Renal cortex interstitium (tissue), 11 donors: Measurements from ENCODE around the gene PARD3. TPM values are rescaled to one million over a fixed set of nuclear protein-coding genes. Genes with fewer than 3 reads are reported as not detected.

Experiments used
- DNase-seq, 11 donors: peaks; one replicate each; pipeline ENCODE4 v3.0.0-alpha.2; 2013; ENCODE audit warnings: low read depth in 9 of 11, low spot score in 4 of 11; ENCODE audit errors: extremely low read depth in 1 of 11
- polyA plus RNA-seq, 3 donors: library from polyadenylated mRNA; unstranded; fragments of 120-200 nt; gene quantifications; one replicate each; pipeline ENCODE4 v1.2.1, GENCODE V29; 2013; ENCODE audit not compliant: insufficient read length in 3 of 3

PARD3 gene
- polyA plus RNA-seq, 3 donors = 68.5 to 88.7 (median 71.1) TPM

DNA sequence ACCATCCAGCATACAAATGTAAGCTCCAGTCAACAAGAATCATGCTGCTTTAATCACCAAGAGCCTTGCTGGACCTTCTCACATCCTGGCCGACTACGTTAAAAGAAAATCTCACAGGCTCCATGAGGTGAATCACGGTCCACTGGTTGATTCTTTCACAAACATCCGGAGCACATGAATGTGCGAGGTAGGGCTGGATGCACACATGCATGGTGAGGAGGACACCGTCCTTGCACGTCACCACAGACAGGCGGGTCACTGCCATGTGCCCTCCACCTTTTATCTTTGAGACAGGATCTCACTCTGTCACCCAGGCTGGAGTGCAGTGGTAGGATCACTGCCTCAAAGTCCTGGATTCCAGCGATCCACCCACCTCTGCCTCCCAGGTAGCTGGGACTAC lies 265.1 kb downstream of the PARD3 start:
- DNase-seq = no peak

DNA sequence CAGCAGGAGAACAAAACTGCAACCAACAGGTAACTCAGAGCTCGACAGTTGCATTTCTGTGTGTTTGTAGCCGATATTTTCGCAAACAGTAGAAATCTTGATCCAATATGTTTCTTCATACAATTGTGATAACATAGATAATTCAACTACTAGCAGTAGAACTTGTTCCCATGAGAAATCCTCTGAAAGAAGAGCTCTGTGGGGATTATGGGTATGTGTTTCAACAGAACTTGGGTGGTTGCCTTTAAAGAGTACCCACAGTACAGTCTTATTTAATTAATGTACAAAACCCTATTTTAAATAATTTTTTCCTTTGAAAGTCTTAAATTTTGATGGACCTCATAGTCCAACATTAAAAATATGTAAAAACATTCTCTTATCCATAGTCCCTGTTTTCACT lies 266.1 kb downstream of the PARD3 start:
- no peak for DNase-seq

DNA sequence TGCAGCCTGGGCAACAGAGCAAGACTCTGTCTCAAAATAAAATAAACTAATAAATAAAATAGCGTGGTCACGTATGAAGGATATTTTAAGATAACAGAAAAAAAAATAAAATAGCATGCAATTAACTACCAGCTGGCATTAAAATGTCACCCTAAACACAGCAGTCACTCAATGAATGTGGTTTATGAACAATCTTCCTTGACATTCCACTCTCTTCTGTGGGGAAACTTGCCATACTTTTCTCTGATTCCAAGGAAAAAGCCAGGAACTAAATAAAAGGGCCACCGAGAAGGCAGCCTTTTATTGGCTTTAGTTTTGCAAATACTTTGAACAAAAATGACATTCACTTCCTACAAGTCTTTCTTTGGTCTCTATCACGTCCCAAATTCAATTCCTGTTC lies 266.6 kb downstream of the PARD3 start:
- DNase-seq = no peak

GRCh38 chr10:34547695-34548094 lies 267.4 kb downstream of the PARD3 start:
- peak in 1 of 11 donors; percentile 33 for DNase-seq

GRCh38 chr10:34547291-34547690 lies 267.8 kb downstream of the PARD3 start:
- peak in 8 of 11 donors; percentile 29 to 74 (median 52) for DNase-seq

GRCh38 chr10:34544400-34544799 lies 270.7 kb downstream of the PARD3 start:
- no peak for DNase-seq

DNA sequence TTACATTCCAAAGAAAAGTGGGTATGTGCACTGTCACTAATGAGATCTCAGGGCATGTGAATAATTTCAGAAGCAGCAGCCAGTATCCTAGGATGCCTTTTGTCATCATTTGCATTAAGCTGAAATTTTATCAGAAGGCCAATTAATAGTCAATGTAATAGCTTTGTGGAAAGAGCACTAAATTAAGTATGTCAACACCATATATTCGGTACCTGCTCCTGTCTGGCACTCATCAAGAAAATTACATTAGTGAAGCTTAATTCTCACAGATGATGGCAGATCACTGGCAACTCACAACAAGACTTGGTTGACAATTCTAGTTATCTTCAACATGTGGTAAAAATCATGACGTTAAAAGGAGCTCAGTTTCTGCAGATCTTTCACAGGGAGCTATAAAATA lies 271.4 kb downstream of the PARD3 start:
- DNase-seq = no peak

DNA sequence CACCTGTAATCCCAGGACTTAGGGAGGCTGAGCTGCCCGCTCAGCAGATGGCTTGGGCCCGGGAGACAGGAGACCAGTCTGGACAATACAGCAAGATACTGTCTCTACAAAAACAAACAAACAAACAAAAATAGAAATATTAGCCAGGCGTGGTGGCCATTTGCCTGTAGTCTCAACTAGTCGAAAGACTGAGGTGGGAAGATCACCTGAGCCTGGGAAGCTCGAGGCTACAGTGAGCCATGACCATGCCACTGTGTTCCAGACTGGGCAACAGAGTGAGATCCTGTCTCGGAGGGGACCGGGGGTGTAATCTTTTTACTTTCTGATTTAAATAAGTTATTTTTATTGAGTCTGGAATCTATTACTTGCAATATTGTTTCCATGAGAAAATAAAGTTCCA lies 274.6 kb downstream of the PARD3 start:
- no peak for DNase-seq

GRCh38 chr10:34539533-34540315 lies 275.4 kb downstream of the PARD3 start:
- no peak for DNase-seq

DNA sequence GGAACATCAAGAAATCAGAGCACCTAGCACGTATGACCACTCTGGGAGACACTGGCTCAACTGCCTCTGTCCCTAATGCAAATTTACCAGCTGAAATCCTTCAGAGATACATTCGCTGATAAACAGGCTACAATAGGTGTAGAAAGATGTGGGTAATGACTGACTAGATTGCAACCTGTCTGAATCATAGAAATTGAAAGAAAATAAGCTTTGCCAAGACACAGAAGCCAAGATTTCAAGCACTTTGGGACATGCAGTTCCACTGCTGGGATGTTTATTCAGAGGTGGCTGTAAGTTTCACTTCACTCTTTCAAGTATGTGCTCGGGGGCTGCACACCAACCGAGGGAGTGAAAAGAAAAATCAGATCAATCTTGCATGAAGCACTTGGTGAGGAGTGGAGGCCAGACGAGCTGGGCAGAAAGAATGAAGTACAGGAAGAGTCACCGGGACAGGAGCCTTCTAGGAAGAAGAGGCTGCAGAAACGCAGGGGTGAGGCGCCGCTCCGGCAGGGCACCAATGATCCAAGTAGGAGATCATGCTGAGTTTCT lies 276.7 kb downstream of the PARD3 start:
- no peak for DNase-seq

- DNase-seq = no peak
These were observed 277.4 kb downstream of the PARD3 start for GRCh38 chr10:34537629-34538231.

GRCh38 chr10:34535872-34536271 lies 279.2 kb downstream of the PARD3 start:
- DNase-seq = no peak

DNA sequence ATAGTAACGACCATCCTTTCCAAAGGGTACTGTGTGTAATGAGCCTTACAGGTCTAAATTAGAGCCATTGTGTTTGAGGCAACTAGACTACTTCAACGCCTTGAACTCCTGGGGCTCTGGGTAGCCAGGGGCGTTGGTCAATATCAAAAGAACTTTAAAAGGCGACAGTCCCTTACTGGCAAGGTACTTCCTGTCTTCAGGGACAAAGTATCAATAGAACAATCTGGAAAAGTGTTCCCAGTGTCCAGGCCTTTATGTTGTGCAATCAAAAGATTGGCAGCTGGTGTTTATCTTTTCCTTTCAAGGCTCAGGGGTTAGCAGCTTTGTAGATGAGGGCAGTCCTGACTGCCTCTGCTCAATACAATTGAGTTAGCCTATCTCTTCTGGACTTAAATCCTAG lies 284.3 kb downstream of the PARD3 start:
- DNase-seq = no peak

- no peak for DNase-seq
These were observed 286.8 kb downstream of the PARD3 start for GRCh38 chr10:34528320-34528719.

- peak in 2 of 11 donors; percentile 23 to 43 for DNase-seq
These were observed 288.1 kb downstream of the PARD3 start for GRCh38 chr10:34526758-34527730.

DNA sequence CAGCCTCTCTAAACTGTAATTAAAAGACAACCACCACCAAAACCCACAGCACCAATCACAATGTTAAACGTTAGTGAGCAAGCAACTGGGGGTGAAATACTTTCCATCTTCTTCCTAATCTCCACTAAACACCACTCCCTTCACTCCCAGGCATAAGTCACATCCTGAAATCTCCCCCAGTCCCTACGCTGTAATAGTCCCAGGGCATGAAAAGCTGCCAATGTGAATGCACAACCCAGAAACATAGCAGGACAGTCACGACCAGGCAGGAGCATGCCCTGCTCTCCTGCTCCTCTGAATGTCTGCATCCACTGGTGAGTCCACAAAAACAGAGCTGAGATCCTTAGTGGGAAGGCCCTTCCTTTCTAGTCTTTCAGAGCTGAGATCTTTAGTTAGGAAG lies 288.9 kb downstream of the PARD3 start:
- no peak for DNase-seq

GRCh38 chr10:34524369-34525091 lies 290.6 kb downstream of the PARD3 start:
- DNase-seq = no peak

GRCh38 chr10:34523017-34523767 lies 291.9 kb downstream of the PARD3 start:
- DNase-seq = no peak
